Measurements from ENCODE around the gene DENND1A. TPM values are rescaled to one million over a fixed set of nuclear protein-coding genes. Genes with fewer than 3 reads are reported as not detected.

Gene DENND1A
- total RNA-seq, 1 experiment from 2014 or later = 23.5 TPM

GRCh38 chr9:123654994-123655637 lies 274.8 kb downstream of the DENND1A start (continued):
- TF ChIP-seq ZNF425 (CRISPR knock-in tag; conservative IDR thresholded peaks at IDR 0.05) = no peak

GRCh38 chr9:123654218-123654993 lies 275.5 kb downstream of the DENND1A start:
- POLR2A ChIA-PET = no interaction called here
- DNase-seq (ENCODE audit: low spot score) (no peak), ATAC-seq (no peak)
- H3K9me3 Mint-ChIP-seq = no peaks in the 10 kb centered on the region
- no peak for TF ChIP-seq STAT6 (CRISPR knock-in tag; conservative IDR thresholded peaks at IDR 0.05; ENCODE audit: low read depth)
- no peak for TF ChIP-seq EMX1 (CRISPR knock-in tag; IDR thresholded peaks at IDR 0.05)
- no peak for TF ChIP-seq ZMAT4 (CRISPR knock-in tag; IDR thresholded peaks at IDR 0.05)
- no peak for TF ChIP-seq FOXK1 (CRISPR knock-in tag; IDR thresholded peaks at IDR 0.05)
- TF ChIP-seq TP53 (CRISPR knock-in tag; IDR thresholded peaks at IDR 0.05) = no peak
- no peak for TF ChIP-seq SMAD3 (CRISPR knock-in tag; IDR thresholded peaks at IDR 0.05; ENCODE audit: borderline replicate concordance)
- TF ChIP-seq KAT7 (CRISPR knock-in tag; IDR thresholded peaks at IDR 0.05; ENCODE audit: borderline replicate concordance) = no peak
- TF ChIP-seq ATF3 (CRISPR knock-in tag; conservative IDR thresholded peaks at IDR 0.05) = no peak
- TF ChIP-seq ZNF425 (CRISPR knock-in tag; conservative IDR thresholded peaks at IDR 0.05) = no peak
- no peak for TF ChIP-seq RORB (CRISPR knock-in tag; IDR thresholded peaks at IDR 0.05)
- no peak for TF ChIP-seq NR1H2 (CRISPR knock-in tag; IDR thresholded peaks at IDR 0.05)
- TF ChIP-seq PREB (CRISPR knock-in tag; IDR thresholded peaks at IDR 0.05; ENCODE audit: borderline replicate concordance) = no peak
- no peak for TF ChIP-seq ERG (CRISPR knock-in tag; IDR thresholded peaks at IDR 0.05)
- H3K27ac Mint-ChIP-seq = no peak overlapping the region
- no peak overlapping the region for H3K4me3 Mint-ChIP-seq
- no peaks in the 10 kb centered on the region; the same call in 1 of the 2 replicates for H3K27me3 Mint-ChIP-seq (ENCODE audit: low read depth)
- CTCF ChIA-PET = no interaction called here
- peaks cover 8% of the 10 kb centered on the region; the same call in 1 of the 2 replicates for H3K36me3 Mint-ChIP-seq
- H3K4me1 Mint-ChIP-seq = peaks cover 23% of the 10 kb centered on the region
